Esophagus squamous epithelium (tissue), 4 donors: ENCODE data around the gene JARID2.

ENCODE experiments used
- POLR2A ChIP-seq, 4 donors: fragments of 450-650 bp; IDR thresholded peaks; one replicate each; pipeline ENCODE4 v1.6.1; 2017; ENCODE audit warnings: antibody characterized with exemption in 4 of 4, mild to moderate bottlenecking in 4 of 4, moderate library complexity in 3 of 4
- TF ChIP-seq, protein P1 (sequence below), 6 experiments: fragments of 450-650 bp in 4 of 6; fragments of 200-600 bp in 2 of 6; sonication (generic) in 2 of 6; IDR thresholded peaks; one replicate each; pipeline ENCODE4 v1.5.1; 2016 to 2019; ENCODE audit warnings: antibody characterized with exemption in 6 of 6, mild to moderate bottlenecking in 4 of 6, moderate library complexity in 4 of 6

DNA sequence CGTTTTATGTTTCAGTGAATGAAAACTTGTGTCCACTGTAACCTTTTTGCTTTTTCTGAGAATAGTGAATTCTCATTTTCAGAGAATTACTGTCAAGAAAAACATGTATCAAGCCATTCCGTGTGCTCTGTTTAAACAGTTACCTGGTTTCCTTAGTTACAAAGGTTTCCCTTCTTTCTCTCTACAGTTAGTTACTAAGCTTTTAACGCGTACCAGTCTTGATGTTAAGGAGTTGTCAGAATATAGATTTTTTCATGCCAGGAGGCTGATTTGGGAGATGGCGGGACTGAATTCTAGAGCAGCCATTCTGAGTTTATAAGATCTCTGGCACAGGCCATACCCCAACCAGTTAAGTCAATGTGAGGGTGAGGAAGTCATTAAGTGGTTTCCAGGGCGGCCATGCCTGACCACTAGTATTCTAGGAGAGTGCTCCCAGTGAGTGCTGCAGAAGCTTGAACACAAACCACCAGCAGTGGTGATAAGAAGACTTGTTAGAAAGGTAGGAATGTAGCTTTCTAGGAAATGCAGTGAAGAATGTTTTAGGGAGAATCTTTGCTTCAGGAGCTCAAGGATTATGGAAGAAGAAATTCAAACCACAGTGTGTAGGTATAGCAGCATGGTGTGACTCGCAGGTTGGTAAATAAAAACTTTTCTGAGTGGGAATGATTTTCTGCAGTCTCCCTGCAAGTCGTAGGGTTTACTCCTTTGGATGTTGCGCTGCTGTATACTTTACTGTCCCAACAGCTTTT lies 112.9 kb downstream of the JARID2 start:
- TF ChIP-seq POLR2A (IDR thresholded peaks at IDR 0.05): no peak
- TF ChIP-seq, protein P1, sequence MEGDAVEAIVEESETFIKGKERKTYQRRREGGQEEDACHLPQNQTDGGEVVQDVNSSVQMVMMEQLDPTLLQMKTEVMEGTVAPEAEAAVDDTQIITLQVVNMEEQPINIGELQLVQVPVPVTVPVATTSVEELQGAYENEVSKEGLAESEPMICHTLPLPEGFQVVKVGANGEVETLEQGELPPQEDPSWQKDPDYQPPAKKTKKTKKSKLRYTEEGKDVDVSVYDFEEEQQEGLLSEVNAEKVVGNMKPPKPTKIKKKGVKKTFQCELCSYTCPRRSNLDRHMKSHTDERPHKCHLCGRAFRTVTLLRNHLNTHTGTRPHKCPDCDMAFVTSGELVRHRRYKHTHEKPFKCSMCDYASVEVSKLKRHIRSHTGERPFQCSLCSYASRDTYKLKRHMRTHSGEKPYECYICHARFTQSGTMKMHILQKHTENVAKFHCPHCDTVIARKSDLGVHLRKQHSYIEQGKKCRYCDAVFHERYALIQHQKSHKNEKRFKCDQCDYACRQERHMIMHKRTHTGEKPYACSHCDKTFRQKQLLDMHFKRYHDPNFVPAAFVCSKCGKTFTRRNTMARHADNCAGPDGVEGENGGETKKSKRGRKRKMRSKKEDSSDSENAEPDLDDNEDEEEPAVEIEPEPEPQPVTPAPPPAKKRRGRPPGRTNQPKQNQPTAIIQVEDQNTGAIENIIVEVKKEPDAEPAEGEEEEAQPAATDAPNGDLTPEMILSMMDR (IDR thresholded peaks at IDR 0.05): no peak
